ENCODE results near the gene CEP41.

The CEP41 gene

GRCh38 chr7:130352194-130353074 is 88.4 kb downstream of the CEP41 start:
- Histone ChIP-seq H4K91ac (ENCODE audit: low read depth, low read length, poor library complexity) (no peak overlapping the region), H3K4me3 (ENCODE audit: low read length in 2 of 2) (peak overlapping the region in 1 of 2 donors; percentile 47), H2BK12ac (ENCODE audit: low read length) (no peak overlapping the region)

GRCh38 chr7:130351791-130352090 is 89.1 kb downstream of the CEP41 start:
- Histone ChIP-seq H2BK15ac (ENCODE audit: low read length) (peak overlapping the region; percentile 51), H2BK120ac (ENCODE audit: low read depth, low read length) (peak overlapping the region; percentile 72), H3K79me1 (ENCODE audit: low read depth, low read length) (no peaks in the 10 kb centered on the region), H2AK5ac (ENCODE audit: low read depth, low read length) (peak overlapping the region; percentile 65), H3K27me3 (ENCODE audit: control insufficient read depth in 3 of 3, insufficient read depth in 3 of 3, low read depth in 1 of 3, low read length in 3 of 3) (no peaks in the 10 kb centered on the region), H3K36me3 (replicated peaks in 1 of 2; ENCODE audit: control insufficient read depth in 2 of 2, insufficient read depth in 2 of 2, low read length in 2 of 2) (no peaks in the 10 kb centered on the region), H3K4ac (ENCODE audit: low read length) (peak overlapping the region; percentile 77), H3K4me1 (ENCODE audit: control insufficient read depth in 2 of 2, insufficient read depth in 1 of 2, low read depth in 1 of 2, low read length in 2 of 2) (peaks cover 40 to 45% of the 10 kb centered on the region in 2 donors), H4K8ac (ENCODE audit: low read depth, low read length) (no peak overlapping the region), H3K9me3 (replicated peaks in 1 of 2; ENCODE audit: control insufficient read depth in 2 of 2, insufficient read depth in 1 of 2, low read depth in 1 of 2, low read length in 2 of 2) (no peaks in the 10 kb centered on the region), H2BK5ac (ENCODE audit: low read length) (no peak overlapping the region), H4K91ac (ENCODE audit: low read depth, low read length, poor library complexity) (no peak overlapping the region), H3K18ac (ENCODE audit: low read length) (peak overlapping the region; percentile 80), H3K14ac (ENCODE audit: low read length) (no peak overlapping the region), H3K9ac (ENCODE audit: low read depth, low read length, poor library complexity) (no peak overlapping the region), H2BK12ac (ENCODE audit: low read length) (no peak overlapping the region), H3K27ac (replicated peaks; ENCODE audit: low read length) (peak overlapping the region; percentile 65), H2AFZ (ENCODE audit: low read length) (peak overlapping the region; percentile 60), H3K4me2 (ENCODE audit: insufficient read depth, low read length, poor library complexity, severe bottlenecking) (no peak overlapping the region), H3K4me3 (ENCODE audit: low read length in 2 of 2) (peak overlapping the region in 1 of 2 donors; percentile 47), H3K23ac (ENCODE audit: low read depth, low read length, poor library complexity) (no peak overlapping the region)
- no CpG with 5 or more reads among the region's 6 CpGs for WGBS, 2 donors (ENCODE audit: extremely low coverage in 2 of 2, insufficient read length in 2 of 2, insufficient replicate concordance in 1 of 2)
- DNase-seq (ENCODE audit: low spot score), result no peak

More at GRCh38 chr7:130352194-130353074, 88.4 kb downstream of the CEP41 start:
- H3K4me2 ChIP-seq (ENCODE audit: insufficient read depth, low read length, poor library complexity, severe bottlenecking), result peak overlapping the region; percentile 27
- peaks cover 43 to 45% of the 10 kb centered on the region in 2 donors for H3K4me1 ChIP-seq (ENCODE audit: control insufficient read depth in 2 of 2, insufficient read depth in 1 of 2, low read depth in 1 of 2, low read length in 2 of 2)
- H3K27ac ChIP-seq (replicated peaks; ENCODE audit: low read length), result peak overlapping the region; percentile 65
- WGBS, 2 donors (ENCODE audit: extremely low coverage in 2 of 2, insufficient read length in 2 of 2, insufficient replicate concordance in 1 of 2), result no CpG with 5 or more reads among the region's 20 CpGs
- no peak overlapping the region for H2BK5ac ChIP-seq (ENCODE audit: low read length)
- no peaks in the 10 kb centered on the region for H3K79me1 ChIP-seq (ENCODE audit: low read depth, low read length)
- no peaks in the 10 kb centered on the region for H3K9me3 ChIP-seq (replicated peaks in 1 of 2; ENCODE audit: control insufficient read depth in 2 of 2, insufficient read depth in 1 of 2, low read depth in 1 of 2, low read length in 2 of 2)
- no peaks in the 10 kb centered on the region for H3K27me3 ChIP-seq (ENCODE audit: control insufficient read depth in 3 of 3, insufficient read depth in 3 of 3, low read depth in 1 of 3, low read length in 3 of 3)
- H3K4ac ChIP-seq (ENCODE audit: low read length), result no peak overlapping the region
- no peak for DNase-seq (ENCODE audit: low spot score)
- H4K8ac ChIP-seq (ENCODE audit: low read depth, low read length), result no peak overlapping the region
- H3K23ac ChIP-seq (ENCODE audit: low read depth, low read length, poor library complexity), result no peak overlapping the region
- H3K18ac ChIP-seq (ENCODE audit: low read length), result peak overlapping the region; percentile 77
- peak overlapping the region; percentile 51 for H2BK15ac ChIP-seq (ENCODE audit: low read length)
- H2AFZ ChIP-seq (ENCODE audit: low read length), result peak overlapping the region; percentile 60
- no peaks in the 10 kb centered on the region for H3K36me3 ChIP-seq (replicated peaks in 1 of 2; ENCODE audit: control insufficient read depth in 2 of 2, insufficient read depth in 2 of 2, low read length in 2 of 2)
- H3K14ac ChIP-seq (ENCODE audit: low read length), result no peak overlapping the region
- H2AK5ac ChIP-seq (ENCODE audit: low read depth, low read length), result no peak overlapping the region
- no peak overlapping the region for H3K9ac ChIP-seq (ENCODE audit: low read depth, low read length, poor library complexity)
- no peak overlapping the region for H2BK120ac ChIP-seq (ENCODE audit: low read depth, low read length)

GRCh38 chr7:130350945-130351790 is 89.6 kb downstream of the CEP41 start:
- H2AFZ ChIP-seq (ENCODE audit: low read length), result peak overlapping the region; percentile 60
- peaks cover 38 to 43% of the 10 kb centered on the region in 2 donors for H3K4me1 ChIP-seq (ENCODE audit: control insufficient read depth in 2 of 2, insufficient read depth in 1 of 2, low read depth in 1 of 2, low read length in 2 of 2)
- no CpG with 5 or more reads among the region's 20 CpGs for WGBS, 2 donors (ENCODE audit: extremely low coverage in 2 of 2, insufficient read length in 2 of 2, insufficient replicate concordance in 1 of 2)
- H3K18ac ChIP-seq (ENCODE audit: low read length), result peak overlapping the region; percentile 80
- H3K4me3 ChIP-seq (ENCODE audit: low read length in 2 of 2), result peak overlapping the region in 1 of 2 donors; percentile 47
- H3K4ac ChIP-seq (ENCODE audit: low read length), result peak overlapping the region; percentile 77
- H3K9ac ChIP-seq (ENCODE audit: low read depth, low read length, poor library complexity), result no peak overlapping the region
- H3K9me3 ChIP-seq (replicated peaks in 1 of 2; ENCODE audit: control insufficient read depth in 2 of 2, insufficient read depth in 1 of 2, low read depth in 1 of 2, low read length in 2 of 2), result no peaks in the 10 kb centered on the region
- no peak overlapping the region for H4K91ac ChIP-seq (ENCODE audit: low read depth, low read length, poor library complexity)
- H3K14ac ChIP-seq (ENCODE audit: low read length), result peak overlapping the region; percentile 41
- no peak overlapping the region for H2BK5ac ChIP-seq (ENCODE audit: low read length)
- H4K8ac ChIP-seq (ENCODE audit: low read depth, low read length), result no peak overlapping the region
- H2BK15ac ChIP-seq (ENCODE audit: low read length), result peak overlapping the region; percentile 51
- no peak for DNase-seq (ENCODE audit: low spot score)
- no peaks in the 10 kb centered on the region for H3K36me3 ChIP-seq (replicated peaks in 1 of 2; ENCODE audit: control insufficient read depth in 2 of 2, insufficient read depth in 2 of 2, low read length in 2 of 2)
- H3K4me2 ChIP-seq (ENCODE audit: insufficient read depth, low read length, poor library complexity, severe bottlenecking), result no peak overlapping the region
- H3K27me3 ChIP-seq (ENCODE audit: control insufficient read depth in 3 of 3, insufficient read depth in 3 of 3, low read depth in 1 of 3, low read length in 3 of 3), result no peaks in the 10 kb centered on the region
- peak overlapping the region; percentile 65 for H3K27ac ChIP-seq (replicated peaks; ENCODE audit: low read length)
- peak overlapping the region; percentile 65 for H2AK5ac ChIP-seq (ENCODE audit: low read depth, low read length)
- H3K23ac ChIP-seq (ENCODE audit: low read depth, low read length, poor library complexity), result no peak overlapping the region
- peak overlapping the region; percentile 76 for H2BK12ac ChIP-seq (ENCODE audit: low read length)
- no peaks in the 10 kb centered on the region for H3K79me1 ChIP-seq (ENCODE audit: low read depth, low read length)
- H2BK120ac ChIP-seq (ENCODE audit: low read depth, low read length), result peak overlapping the region; percentile 76
